K562 (cell line): ENCODE data around the gene CDK14. TPM values are rescaled to one million over a fixed set of nuclear protein-coding genes. Genes with fewer than 3 reads are reported as not detected.

Experiments used
- ATAC-seq: fragments of 200-7000 bp; cut with Tn5 transposase; 3 replicates; pipeline ENCODE4 v1.9.1; 2020; ENCODE audit warnings: moderate library complexity
- BruUV-seq: library from RNA; stranded (reverse); fragments of 400-500 nt; replicated peaks from 2 replicates; lab custom pipeline; 2021; lab: Mats Ljungman, UMichigan
- CTCF ChIA-PET: fragments of 300-600 bp; formaldehyde crosslinking; extraction: SDS; loops from one replicate; lab custom pipeline; 2021; ENCODE audit warnings: low intra/inter-chr PET ratio; lab: Yijun Ruan, JAX
- POLR2A ChIA-PET: fragments of 300-600, 350-650 bp; sonication (Branson Sonifier 250); formaldehyde crosslinking; extraction: SDS; loops from one replicate; lab custom pipeline; 2021; ENCODE audit warnings: antibody characterized with exemption, inconsistent platforms; lab: Yijun Ruan, JAX
- DNase-seq, 4 experiments: peaks; one replicate each; pipeline versions ENCODE4 v3.0.0 to v3.0.0-alpha.2; 2011 to 2018; ENCODE audit warnings: low spot score in 3 of 4, mixed read lengths in 3 of 4; ENCODE audit errors: extremely low read depth in 1 of 4
- FAIRE-seq: peaks from 2 replicates; lab custom pipeline; 2011; peaks lifted over from hg19 to GRCh38; lab: Jason Lieb, UNC
- H2AFZ ChIP-seq: 2 replicates; pipeline ENCODE4 v1.6.0; 2011; ENCODE audit warnings: low read depth, low read length, control low read depth, inconsistent platforms
- H3K27ac ChIP-seq: fragments of 200-600 bp; 3 replicates; pipeline ENCODE4 v1.8.0; 2011; ENCODE audit warnings: low read depth, mild to moderate bottlenecking, control low read depth, inconsistent platforms, low read length, moderate library complexity, mixed read lengths; ENCODE audit errors: extremely low read depth
- H3K27me3 ChIP-seq, 2 experiments: fragments of 300-600 bp in 1 of 2; 2 replicates in 1 of 2; 3 replicates in 1 of 2; pipeline versions ENCODE4 v1.6.0 to v1.8.0; 2011; ENCODE audit warnings: inconsistent platforms in 2 of 2, low read length in 2 of 2, mild to moderate bottlenecking in 1 of 2, mixed read lengths in 1 of 2, moderate library complexity in 1 of 2; ENCODE audit not compliant: control insufficient read depth in 2 of 2, insufficient read depth in 2 of 2
- H3K36me3 ChIP-seq: fragments of 300-600 bp; 3 replicates; pipeline ENCODE4 v1.8.0; 2011; ENCODE audit warnings: mild to moderate bottlenecking, low read length, inconsistent platforms; ENCODE audit not compliant: control insufficient read depth, insufficient read depth
- H3K4me1 ChIP-seq, 2 experiments: fragments of 200-600 bp in 1 of 2; replicated peaks in 1 of 2; 2 replicates in 1 of 2; 3 replicates in 1 of 2; pipeline versions ENCODE4 v1.5.1 to v1.8.0; 2011; ENCODE audit warnings: inconsistent platforms in 2 of 2, low read length in 2 of 2, mild to moderate bottlenecking in 1 of 2, mixed read lengths in 1 of 2, moderate library complexity in 1 of 2; ENCODE audit not compliant: control insufficient read depth in 2 of 2, insufficient read depth in 2 of 2
- H3K4me2 ChIP-seq: 2 replicates; pipeline ENCODE4 v1.6.1; 2011; ENCODE audit warnings: low read length, control low read depth, inconsistent platforms, mixed read lengths; ENCODE audit not compliant: insufficient read depth
- H3K4me3 ChIP-seq: fragments of 200-600 bp; sonication (generic), shearing (Covaris generic); 2 replicates; pipeline ENCODE4 v1.5.1; 2016; ENCODE audit warnings: control low read depth, inconsistent platforms
- H3K79me2 ChIP-seq: fragments of 200-600 bp; 3 replicates; pipeline ENCODE4 v1.8.0; 2011; ENCODE audit warnings: low read length, inconsistent platforms; ENCODE audit not compliant: control insufficient read depth, insufficient read depth
- H3K9ac ChIP-seq, 2 experiments: 2 replicates each; pipeline versions ENCODE4 v1.6.0 to v1.6.1; 2011; ENCODE audit warnings: low read depth in 2 of 2, low read length in 2 of 2, control low read depth in 1 of 2, inconsistent platforms in 1 of 2, mild to moderate bottlenecking in 1 of 2, mixed read lengths in 1 of 2; ENCODE audit not compliant: insufficient read depth in 1 of 2
- H3K9me1 ChIP-seq: one replicate; pipeline ENCODE4 v1.6.0; 2011; ENCODE audit warnings: inconsistent platforms, mild to moderate bottlenecking, low read length, moderate library complexity; ENCODE audit not compliant: control insufficient read depth, insufficient read depth
- H3K9me3 ChIP-seq: replicated peaks from 2 replicates; pipeline ENCODE4 v1.5.1; 2011; ENCODE audit warnings: low read depth, low read length, inconsistent platforms; ENCODE audit not compliant: control insufficient read depth, insufficient read depth
- H4K20me1 ChIP-seq: replicated peaks from 2 replicates; pipeline ENCODE4 v1.6.1; 2011; ENCODE audit warnings: low read length, inconsistent platforms, mixed read lengths; ENCODE audit not compliant: control insufficient read depth, insufficient read depth
- CSDE1 ChIP-seq, 2 experiments: fragments of 450-650 bp; IDR thresholded peaks; 2 replicates each; pipeline ENCODE4 v1.6.1; 2016; ENCODE audit warnings: mild to moderate bottlenecking in 1 of 2
- ELK1 ChIP-seq: sonication (generic); formaldehyde crosslinking; IDR thresholded peaks from 2 replicates; pipeline ENCODE4 v1.8.1; 2022; ENCODE audit warnings: missing genetic modification reagents
- KAT2B ChIP-seq: IDR thresholded peaks from one replicate; pipeline ENCODE4 v1.6.1; 2012; ENCODE audit warnings: low read depth, mild to moderate bottlenecking, control low read depth, inconsistent platforms, low read length, moderate library complexity
- PCBP1 ChIP-seq: fragments of 200-400 bp; formaldehyde crosslinking; IDR thresholded peaks from 2 replicates; pipeline ENCODE4 v1.6.1; 2018; ENCODE audit warnings: mild to moderate bottlenecking, low read depth, low read length; ENCODE audit not compliant: poor library complexity, severe bottlenecking
- SMARCB1 ChIP-seq: IDR thresholded peaks from 2 replicates; pipeline ENCODE4 v1.6.1; 2011; ENCODE audit warnings: improper control_type of control experiment, low read depth; ENCODE audit not compliant: insufficient read length
- ZNF280B ChIP-seq: fragments of 250-450 bp; sonication (Bioruptor Pico); IDR thresholded peaks from 2 replicates; pipeline ENCODE4 v1.5.1; 2021; ENCODE audit warnings: mild to moderate bottlenecking
- ZZZ3 ChIP-seq: fragments of 450-650 bp; IDR thresholded peaks from 2 replicates; pipeline ENCODE4 v1.6.1; 2016; ENCODE audit warnings: antibody characterized with exemption, mild to moderate bottlenecking, moderate library complexity
- WGBS: fragments of 100-300 bp; shearing (Covaris generic); methylation state at CpG from one replicate; pipeline ENCODE4 v1.1.6; 2016; ENCODE audit warnings: low coverage, mixed read lengths; ENCODE audit not compliant: insufficient coverage; ENCODE audit errors: missing lambda C conversion rate; 5-methylcytosine and 5-hydroxymethylcytosine counted together
- in situ Hi-C: fragments of 300-500 bp; cut with MboI; formaldehyde crosslinking; loops from 4 replicates; pipeline ENCODE4 v1.15.0; 2018; ENCODE audit warnings: inconsistent platforms, mixed read lengths
- intact Hi-C: fragments of 100-400 bp; cut with micrococcal nuclease; formaldehyde crosslinking; loops from 2 replicates; pipeline ENCODE4 v1.14.2; 2022
- polyA plus RNA-seq, 8 experiments: library from polyadenylated mRNA; depleted of rRNA in 4 of 8; stranded (reverse) in 5 of 8; unstranded in 3 of 8; fragments of >200 nt; fragmentation: Nextera tagmentation in 2 of 8; fragmentation: Illumina TruSeq in 1 of 8; extraction: Ambion mirVana in 2 of 8; extraction: Trizol in 1 of 8; gene quantifications; 2 replicates each; pipeline versions ENCODE4 v1.2.1 to v1.2.3, GENCODE V29; 2011 to 2014; ENCODE audit warnings: inconsistent platforms in 1 of 8, missing spikeins in 1 of 8
- total RNA-seq, 7 experiments: library from RNA; depleted of rRNA in 6 of 7; stranded (reverse); fragments of >200 nt in 6 of 7; fragmentation: Illumina TruSeq in 2 of 7; extraction: Trizol in 2 of 7; gene quantifications; 2 replicates each; pipeline versions ENCODE4 v1.2.1 to v1.2.3, GENCODE V29; 2011 to 2021; ENCODE audit warnings: low replicate concordance in 1 of 7

CDK14 gene
- total and polyA plus RNA-seq, 9 of the 15 experiments (the other 6 are each of a cell fraction or from before 2014, with no cell fraction given): 0.03 to 0.91 (median 0.16) TPM

GRCh38 chr7:90595342-90595800 is 750 bp upstream of the CDK14 start (continued):
- TF ChIP-seq ZNF280B (CRISPR knock-in tag) (no peak), SMARCB1 (no peak), KAT2B (no peak), ZZZ3 (no peak), ELK1 (CRISPR knock-in tag) (no peak)

DNA sequence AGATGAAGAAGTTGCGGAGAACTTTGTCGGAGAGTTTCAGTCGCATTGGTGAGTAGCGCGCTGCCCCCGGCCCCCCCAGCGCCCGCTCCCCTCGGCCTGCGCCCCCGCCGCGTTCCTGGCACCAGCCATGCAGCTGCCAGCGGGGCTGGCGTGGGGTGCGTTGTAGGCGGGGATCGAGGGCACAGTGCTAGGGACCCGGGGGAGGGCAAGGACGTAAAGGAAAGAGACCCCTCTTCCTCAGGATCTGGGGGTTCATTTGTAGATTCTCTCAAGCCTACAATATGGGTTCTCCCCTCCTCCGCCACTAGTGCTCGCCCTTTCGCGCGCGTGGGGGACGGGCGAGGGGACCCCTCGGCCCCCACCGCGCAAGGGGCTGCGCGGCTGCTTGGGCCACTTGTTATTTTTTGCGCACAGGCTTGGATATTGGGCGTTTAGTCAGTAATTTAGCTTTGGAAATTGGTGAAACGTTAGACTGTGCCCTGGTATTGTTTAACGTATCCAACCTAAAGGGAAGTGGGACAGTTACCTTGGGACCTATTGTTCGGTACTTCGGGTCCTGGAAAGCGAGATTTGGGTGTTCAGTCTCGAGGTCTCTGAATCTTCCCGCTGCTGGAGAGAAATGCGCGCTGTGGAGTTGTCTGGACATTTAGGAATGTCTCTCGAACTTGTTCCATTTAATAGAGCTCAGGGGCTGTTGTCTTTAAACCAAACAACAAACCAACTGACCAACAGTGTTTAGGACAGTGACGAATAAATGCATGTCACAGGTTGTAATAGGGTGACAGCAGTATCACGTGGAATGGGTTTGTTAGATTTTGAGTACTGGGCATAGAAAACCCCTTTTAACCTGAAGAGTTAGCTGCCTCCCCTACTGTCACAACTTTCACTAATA is 796 bp downstream of the CDK14 start:
- H3K4me3 ChIP-seq: peak overlapping the region; percentile 43
- intact Hi-C loops: no loop called here
- WGBS: 28% methylated on average over 35 of the region's 47 CpGs
- ATAC-seq: no peak
- no peaks in the 10 kb centered on the region for H3K9me1 ChIP-seq
- peaks cover 0 to 16% of the 10 kb centered on the region in 2 experiments; a peak in 2 of 5 replicates for H3K4me1 ChIP-seq
- H2AFZ ChIP-seq: peak overlapping the region; percentile 80
- in situ Hi-C loops: no loop called here
- POLR2A ChIA-PET: interaction anchor here (0.5 kb wide), 1 partner anchor 144 kb away, joined by 3 read pairs; no protein-coding TSS in a partner anchor
- CTCF ChIA-PET: interaction anchor here (1.7 kb wide), 1 partner anchor 142 kb away, joined by 6 read pairs; no protein-coding TSS in a partner anchor
- no peak for TF ChIP-seq CSDE1 (IDR thresholded peaks at IDR 0.05)
- TF ChIP-seq PCBP1: peak; percentile 16
- no peaks in the 10 kb centered on the region for H3K36me3 ChIP-seq
- H3K27me3 ChIP-seq: peaks cover 7 to 14% of the 10 kb centered on the region in 2 experiments; a peak in 3 of 5 replicates
- H4K20me1 ChIP-seq: no peaks in the 10 kb centered on the region
- peak overlapping the region in 1 of 2 experiments; percentile 90; a peak in 2 of 4 replicates for H3K9ac ChIP-seq
- no TSS peak for BruUV-seq
- H3K4me2 ChIP-seq: peak overlapping the region; percentile 62
- H3K27ac ChIP-seq: no peak overlapping the region
- DNase-seq: peak in 1 of 4 experiments; percentile 12
- H3K79me2 ChIP-seq: no peaks in the 10 kb centered on the region
- FAIRE-seq: no peak
- no peaks in the 10 kb centered on the region for H3K9me3 ChIP-seq
